Heart left ventricle (tissue), 16 donors: ENCODE data around the gene TRMT61A. TPM values are rescaled to one million over a fixed set of nuclear protein-coding genes. Genes with fewer than 3 reads are reported as not detected.
A peak's percentile ranks its signal among the peaks of the same experiment; 100 is the strongest.

Experiments used
- ATAC-seq, 4 donors: fragments of 200-7000 bp; cut with Tn5 transposase; one replicate each; pipeline ENCODE4 v1.9.1; 2020 to 2022; ENCODE audit warnings: moderate library complexity in 4 of 4, mild to moderate bottlenecking in 3 of 4, moderate number of reproducible peaks in 1 of 4
- DNase-seq, 5 donors: peaks; one replicate each; pipeline ENCODE4 v3.0.0-alpha.2; 2020
- H3K27ac ChIP-seq, 12 donors: fragments of 200-600 bp; sonication (generic) in 4 of 12; one replicate each; pipeline versions ENCODE4 v1.5.0 to v1.8.0; 2016 to 2022; ENCODE audit warnings: mild to moderate bottlenecking in 2 of 12
- H3K27me3 ChIP-seq, 9 donors: fragments of 200-600 bp; sonication (generic) in 2 of 9; one replicate each; pipeline versions ENCODE4 v1.5.1 to v1.8.0; 2016 to 2022; ENCODE audit warnings: mild to moderate bottlenecking in 3 of 9
- H3K36me3 ChIP-seq, 9 donors: fragments of 200-600 bp; sonication (generic) in 2 of 9; one replicate each; pipeline versions ENCODE4 v1.5.0 to v1.8.0; 2018 to 2022; ENCODE audit warnings: mild to moderate bottlenecking in 2 of 9
- H3K4me1 ChIP-seq, 12 donors: fragments of 200-600 bp; sonication (generic) in 4 of 12; one replicate each; pipeline versions ENCODE4 v1.5.0 to v1.8.0; 2016 to 2022; ENCODE audit warnings: mild to moderate bottlenecking in 3 of 12
- H3K4me3 ChIP-seq, 12 donors: fragments of 200-600 bp; sonication (generic) in 4 of 12; one replicate each; pipeline versions ENCODE4 v1.5.0 to v1.8.0; 2017 to 2022; ENCODE audit warnings: mild to moderate bottlenecking in 9 of 12, moderate library complexity in 4 of 12
- H3K9me3 ChIP-seq, 12 donors: fragments of 200-600 bp; sonication (generic) in 4 of 12; one replicate each; pipeline versions ENCODE4 v1.5.0 to v1.8.0; 2016 to 2022; ENCODE audit warnings: mild to moderate bottlenecking in 1 of 12
- POLR2A ChIP-seq, 2 donors: fragments of 450-650 bp; IDR thresholded peaks; one replicate each; pipeline ENCODE4 v1.6.1; 2017; ENCODE audit warnings: antibody characterized with exemption in 2 of 2, mild to moderate bottlenecking in 2 of 2, moderate library complexity in 2 of 2
- WGBS, 4 donors: extraction: QIAGEN DNeasy Blood & Tissue Kit in 2 of 4; methylation state at CpG; one replicate each; pipeline versions ENCODE4 v1.1.5 to v1.1.7; 2013 to 2018; 5-methylcytosine and 5-hydroxymethylcytosine counted together
- intact Hi-C, 10 donors: fragments of 100-400 bp; cut with DNase I; formaldehyde crosslinking; loops; one replicate each; pipeline versions ENCODE4 v1.11.1 to v1.14.2; 2022
- polyA plus RNA-seq, 2 donors: library from polyadenylated mRNA; stranded (reverse); fragments of 200-250 nt; gene quantifications; one replicate each; pipeline ENCODE4 v1.2.3, GENCODE V29; 2013
- total RNA-seq, 9 donors: library from RNA; depleted of rRNA in 2 of 9; stranded (reverse); fragments of >200 nt in 2 of 9; fragmentation: NEBNext Ultra II Directional in 3 of 9; extraction: Animal tissue kit (Norgen Biotek cat#: 25700) in 3 of 9; gene quantifications; one replicate each; pipeline versions ENCODE4 v1.1.0 to v1.2.4, GENCODE V29; 2016 to 2023
- TF ChIP-seq, protein P1 (sequence below), 12 donors: fragments of 200-600 bp; sonication (generic) in 4 of 12; IDR thresholded peaks; one replicate each; pipeline versions ENCODE4 v1.5.0 to v1.8.0; 2018 to 2022; ENCODE audit warnings: antibody characterized with exemption in 12 of 12, mild to moderate bottlenecking in 5 of 12
- donor health status: ischemic (EF 13 %, LVEDD 7.1; RV severe dilation, severe dysfunction).
- donor health status: healthy with polysubstance abuse.
- donor health status: DM: no; HTN: yes; CAD: no.
- donor health status: DM: no; HTN: no; CAD: no.
- donor health status: ischemic (EF 25% LVEDD 6.9; RV normal size, moderate dysfunction).
- donor health status: ischemic (EF 25% LVEDD 5.7; RV mildly dilated, moderate dysfunction).
- donor health status: healthy.
- donor health status: DM: yes; HTN: yes; CAD: no.
- donor health status: ischemic (EF 35%, LVEDD 5.7; RV mildly dilated, moderate dysfunction).
- donor health status: nonischemic (EF 11% LVEDD 7.7; RV severe dilation, severe dysfunction).
- donor health status: DM: yes; HTN: yes; CAD: no.
- donor health status: PGD.
- donor health status: ischemic (EF 29% LVEDD 5.4; RV normal size, mild dysfunction).
- donor health status: nonischemic (EF 23%, LVEDD 6.1; RV moderate dilation, normal function).

Gene TRMT61A
- total and polyA plus RNA-seq, 11 donors, result 3.2 to 15.9 (median 5.2) TPM

- H3K27ac ChIP-seq, result no peak overlapping the region
- DNase-seq (peak in 1 of 5 donors; percentile 14), ATAC-seq (no peak)
- H3K27me3 ChIP-seq, result no peaks in the 10 kb centered on the region
- no peak overlapping the region for H3K4me3 ChIP-seq
- peaks cover 2 to 92% (median 83%) of the 10 kb centered on the region in 9 donors for H3K36me3 ChIP-seq
- peaks cover 0 to 16% (median 10%) of the 10 kb centered on the region in 12 donors for H3K4me1 ChIP-seq
- intact Hi-C loops, result loop anchor here in 6 of 10 donors (2.0 to 5.0 kb wide), 2 partner anchors 45 kb away; no protein-coding TSS in a partner anchor
- 90 to 93% (median 92%) methylated on average over 9 of the region's 9 CpGs for WGBS, 4 donors
- TF ChIP-seq, protein P1, sequence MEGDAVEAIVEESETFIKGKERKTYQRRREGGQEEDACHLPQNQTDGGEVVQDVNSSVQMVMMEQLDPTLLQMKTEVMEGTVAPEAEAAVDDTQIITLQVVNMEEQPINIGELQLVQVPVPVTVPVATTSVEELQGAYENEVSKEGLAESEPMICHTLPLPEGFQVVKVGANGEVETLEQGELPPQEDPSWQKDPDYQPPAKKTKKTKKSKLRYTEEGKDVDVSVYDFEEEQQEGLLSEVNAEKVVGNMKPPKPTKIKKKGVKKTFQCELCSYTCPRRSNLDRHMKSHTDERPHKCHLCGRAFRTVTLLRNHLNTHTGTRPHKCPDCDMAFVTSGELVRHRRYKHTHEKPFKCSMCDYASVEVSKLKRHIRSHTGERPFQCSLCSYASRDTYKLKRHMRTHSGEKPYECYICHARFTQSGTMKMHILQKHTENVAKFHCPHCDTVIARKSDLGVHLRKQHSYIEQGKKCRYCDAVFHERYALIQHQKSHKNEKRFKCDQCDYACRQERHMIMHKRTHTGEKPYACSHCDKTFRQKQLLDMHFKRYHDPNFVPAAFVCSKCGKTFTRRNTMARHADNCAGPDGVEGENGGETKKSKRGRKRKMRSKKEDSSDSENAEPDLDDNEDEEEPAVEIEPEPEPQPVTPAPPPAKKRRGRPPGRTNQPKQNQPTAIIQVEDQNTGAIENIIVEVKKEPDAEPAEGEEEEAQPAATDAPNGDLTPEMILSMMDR (IDR thresholded peaks at IDR 0.05), result no peak
- TF ChIP-seq POLR2A (IDR thresholded peaks at IDR 0.05), result no peak
- H3K9me3 ChIP-seq, result no peaks in the 10 kb centered on the region
These were observed 26.9 kb upstream of the TRMT61A start for GRCh38 chr14:103501921-103502669.

DNA sequence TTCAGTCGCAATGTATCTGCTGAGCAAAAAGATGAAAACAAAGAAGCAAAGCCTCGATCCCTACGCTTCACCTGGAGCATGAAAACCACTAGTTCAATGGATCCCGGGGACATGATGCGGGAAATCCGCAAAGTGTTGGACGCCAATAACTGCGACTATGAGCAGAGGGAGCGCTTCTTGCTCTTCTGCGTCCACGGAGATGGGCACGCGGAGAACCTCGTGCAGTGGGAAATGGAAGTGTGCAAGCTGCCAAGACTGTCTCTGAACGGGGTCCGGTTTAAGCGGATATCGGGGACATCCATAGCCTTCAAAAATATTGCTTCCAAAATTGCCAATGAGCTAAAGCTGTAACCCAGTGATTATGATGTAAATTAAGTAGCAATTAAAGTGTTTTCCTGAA is 26.1 kb upstream of the TRMT61A start:
- TF ChIP-seq, protein P1 (IDR thresholded peaks at IDR 0.05), result no peak
- no peak for TF ChIP-seq POLR2A (IDR thresholded peaks at IDR 0.05)
- 94 to 96% (median 94%) methylated on average over 18 of the region's 18 CpGs for WGBS, 4 donors
- H3K27ac ChIP-seq, result no peak overlapping the region
- no peak for ATAC-seq
- peak in 1 of 5 donors; percentile 37 for DNase-seq
- peaks cover 0 to 15% (median 9%) of the 10 kb centered on the region in 12 donors for H3K4me1 ChIP-seq
- H3K9me3 ChIP-seq, result no peaks in the 10 kb centered on the region
- H3K27me3 ChIP-seq, result no peaks in the 10 kb centered on the region
- peaks cover 2 to 92% (median 80%) of the 10 kb centered on the region in 9 donors for H3K36me3 ChIP-seq
- H3K4me3 ChIP-seq, result no peak overlapping the region
- intact Hi-C loops, result loop anchor here in 5 of 10 donors (5.0 kb wide), 1 partner anchor 44 kb away; no protein-coding TSS in a partner anchor

DNA sequence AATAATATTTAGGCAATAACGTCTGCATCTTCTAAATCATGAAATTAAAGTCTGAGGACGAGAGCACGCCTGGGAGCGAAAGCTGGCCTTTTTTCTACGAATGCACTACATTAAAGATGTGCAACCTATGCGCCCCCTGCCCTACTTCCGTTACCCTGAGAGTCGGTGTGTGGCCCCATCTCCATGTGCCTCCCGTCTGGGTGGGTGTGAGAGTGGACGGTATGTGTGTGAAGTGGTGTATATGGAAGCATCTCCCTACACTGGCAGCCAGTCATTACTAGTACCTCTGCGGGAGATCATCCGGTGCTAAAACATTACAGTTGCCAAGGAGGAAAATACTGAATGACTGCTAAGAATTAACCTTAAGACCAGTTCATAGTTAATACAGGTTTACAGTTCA is 25.7 kb upstream of the TRMT61A start:
- H3K36me3 ChIP-seq, result peaks cover 2 to 92% (median 80%) of the 10 kb centered on the region in 9 donors
- intact Hi-C loops, result loop anchor here in 5 of 10 donors (5.0 kb wide), 1 partner anchor 44 kb away; no protein-coding TSS in a partner anchor
- WGBS, 4 donors, result 94 to 95% (median 94%) methylated on average over 12 of the region's 12 CpGs

More for the DNA sequence above, 25.7 kb upstream of the TRMT61A start:
- ATAC-seq (no peak), DNase-seq (peak in 1 of 5 donors; percentile 18)
- Histone ChIP-seq H3K9me3 (no peaks in the 10 kb centered on the region), H3K27me3 (no peaks in the 10 kb centered on the region), H3K4me1 (peaks cover 0 to 15% (median 9%) of the 10 kb centered on the region in 12 donors), H3K27ac (no peak overlapping the region), H3K4me3 (no peak overlapping the region)
- no peak for TF ChIP-seq POLR2A (IDR thresholded peaks at IDR 0.05)
- TF ChIP-seq, protein P1 (IDR thresholded peaks at IDR 0.05), result no peak
